Activated T-helper 2 cell treated with anti-CD3 and anti-CD28 coated beads, Interferon-gamma antibody, Interleukin-2, Interleukin-4, amounts not matched to agents 10 μg/mL and 5 μg/mL and 100 μg/mL, durations not matched to agents 14 hours and 24 hours and 36 hours (primary cell): ENCODE data around the gene HS3ST3A1. TPM values are rescaled to one million over a fixed set of nuclear protein-coding genes. Genes with fewer than 3 reads are reported as not detected.
"Not testable (repeated sequence)": the region's sequence is repeated elsewhere in the genome, so short reads cannot be mapped to it uniquely, and the experiment has no call there.

Source experiments
- DNase-seq: peaks from one replicate; pipeline ENCODE4 v3.0.0; 2021; ENCODE audit warnings: low spot score
- H3K27ac Mint-ChIP-seq: one replicate; pipeline ENCODE4 v1.8.0; 2021; ENCODE audit warnings: mixed read lengths
- H3K27me3 Mint-ChIP-seq: one replicate; pipeline ENCODE4 v1.8.0; 2021; ENCODE audit warnings: low read depth, mixed read lengths
- H3K36me3 Mint-ChIP-seq: one replicate; pipeline ENCODE4 v1.8.0; 2021; ENCODE audit warnings: low read depth, mixed read lengths
- H3K4me1 Mint-ChIP-seq: one replicate; pipeline ENCODE4 v1.8.0; 2021; ENCODE audit warnings: low read depth, mixed read lengths
- H3K4me3 Mint-ChIP-seq: one replicate; pipeline ENCODE4 v1.8.0; 2021; ENCODE audit warnings: low read depth, mild to moderate bottlenecking, moderate library complexity, mixed read lengths
- H3K9me3 Mint-ChIP-seq: one replicate; pipeline ENCODE4 v1.8.0; 2021; ENCODE audit warnings: mixed read lengths
- intact Hi-C: fragments of 100-400 bp; cut with micrococcal nuclease; formaldehyde crosslinking; loops from one replicate; pipeline ENCODE4 v1.15.1; 2023
- total RNA-seq: library from RNA; stranded (reverse); gene quantifications from 2 replicates; pipeline ENCODE4 v1.2.3, GENCODE V29; 2022

The HS3ST3A1 gene
- total RNA-seq, 1 donor from 2014 or later, result 1.2 TPM

GRCh38 chr17:13508896-13509295, 92.8 kb downstream of the HS3ST3A1 start:
- intact Hi-C loops, result no loop called here
- no peak overlapping the region for H3K4me3 Mint-ChIP-seq
- H3K9me3 Mint-ChIP-seq, result no peaks in the 10 kb centered on the region
- no peak for DNase-seq
- H3K4me1 Mint-ChIP-seq, result peaks cover 9% of the 10 kb centered on the region
- no peak overlapping the region for H3K27ac Mint-ChIP-seq
- H3K27me3 Mint-ChIP-seq, result peaks cover 2% of the 10 kb centered on the region
- H3K36me3 Mint-ChIP-seq, result no peaks in the 10 kb centered on the region

GRCh38 chr17:13503526-13503925, 98.2 kb downstream of the HS3ST3A1 start:
- Mint-ChIP-seq H3K36me3 (no peaks in the 10 kb centered on the region), H3K9me3 (no peaks in the 10 kb centered on the region), H3K4me1 (no peaks in the 10 kb centered on the region), H3K27me3 (no peaks in the 10 kb centered on the region), H3K4me3 (no peak overlapping the region), H3K27ac (no peak overlapping the region)
- no peak for DNase-seq
- intact Hi-C loops, result no loop called here

GRCh38 chr17:13502263-13502662, 99.5 kb downstream of the HS3ST3A1 start:
- intact Hi-C loops, result no loop called here
- H3K27ac Mint-ChIP-seq, result no peak overlapping the region

GRCh38 chr17:13500947-13501346, 100.8 kb downstream of the HS3ST3A1 start:
- no peak for DNase-seq
- no peaks in the 10 kb centered on the region for H3K4me1 Mint-ChIP-seq
- H3K36me3 Mint-ChIP-seq, result no peaks in the 10 kb centered on the region
- no peak overlapping the region for H3K27ac Mint-ChIP-seq
- intact Hi-C loops, result no loop called here
- no peak overlapping the region for H3K4me3 Mint-ChIP-seq
- H3K27me3 Mint-ChIP-seq, result no peaks in the 10 kb centered on the region
- H3K9me3 Mint-ChIP-seq, result no peaks in the 10 kb centered on the region

More at GRCh38 chr17:13502263-13502662, 99.5 kb downstream of the HS3ST3A1 start:
- DNase-seq, result no peak
- Mint-ChIP-seq H3K27me3 (no peaks in the 10 kb centered on the region), H3K4me3 (no peak overlapping the region), H3K4me1 (no peaks in the 10 kb centered on the region), H3K9me3 (no peaks in the 10 kb centered on the region), H3K36me3 (no peaks in the 10 kb centered on the region)

GRCh38 chr17:13498184-13498583, 103.5 kb downstream of the HS3ST3A1 start:
- Mint-ChIP-seq H3K4me3 (no peak overlapping the region), H3K4me1 (no peaks in the 10 kb centered on the region), H3K27ac (no peak overlapping the region), H3K9me3 (no peaks in the 10 kb centered on the region), H3K27me3 (no peaks in the 10 kb centered on the region), H3K36me3 (no peaks in the 10 kb centered on the region)
- intact Hi-C loops, result no loop called here
- no peak for DNase-seq

GRCh38 chr17:13496553-13497056, 105.1 kb downstream of the HS3ST3A1 start:
- H3K36me3 Mint-ChIP-seq, H3K27me3 Mint-ChIP-seq, H3K4me3 Mint-ChIP-seq, H3K27ac Mint-ChIP-seq, intact Hi-C loops, H3K9me3 Mint-ChIP-seq, H3K4me1 Mint-ChIP-seq, DNase-seq: not testable (repeated sequence)

- Mint-ChIP-seq H3K27me3 (no peaks in the 10 kb centered on the region), H3K36me3 (no peaks in the 10 kb centered on the region), H3K4me1 (peaks cover 6% of the 10 kb centered on the region), H3K9me3 (no peaks in the 10 kb centered on the region), H3K27ac (no peak overlapping the region), H3K4me3 (no peak overlapping the region)
- intact Hi-C loops, result no loop called here
- DNase-seq, result no peak
Observed at GRCh38 chr17:13495423-13495822, 106.3 kb downstream of the HS3ST3A1 start.

- DNase-seq, result no peak
- no peaks in the 10 kb centered on the region for H3K36me3 Mint-ChIP-seq
- intact Hi-C loops, result no loop called here
- peaks cover 6% of the 10 kb centered on the region for H3K4me1 Mint-ChIP-seq
- no peaks in the 10 kb centered on the region for H3K9me3 Mint-ChIP-seq
- H3K27me3 Mint-ChIP-seq, result no peaks in the 10 kb centered on the region
- no peak overlapping the region for H3K27ac Mint-ChIP-seq
- H3K4me3 Mint-ChIP-seq, result no peak overlapping the region
Observed at GRCh38 chr17:13492737-13493122, 109.0 kb downstream of the HS3ST3A1 start.

- no peak for DNase-seq
- no peak overlapping the region for H3K27ac Mint-ChIP-seq
- H3K4me1 Mint-ChIP-seq, result peaks cover 6% of the 10 kb centered on the region
- intact Hi-C loops, result no loop called here
- no peak overlapping the region for H3K4me3 Mint-ChIP-seq
- no peaks in the 10 kb centered on the region for H3K27me3 Mint-ChIP-seq
- no peaks in the 10 kb centered on the region for H3K9me3 Mint-ChIP-seq
- no peaks in the 10 kb centered on the region for H3K36me3 Mint-ChIP-seq
Observed at GRCh38 chr17:13491916-13492736, 109.6 kb downstream of the HS3ST3A1 start.

- peaks cover 6% of the 10 kb centered on the region for H3K4me1 Mint-ChIP-seq
- no peak overlapping the region for H3K27ac Mint-ChIP-seq
- H3K36me3 Mint-ChIP-seq, result no peaks in the 10 kb centered on the region
- H3K4me3 Mint-ChIP-seq, result no peak overlapping the region
- DNase-seq, result no peak
- no peaks in the 10 kb centered on the region for H3K9me3 Mint-ChIP-seq
- H3K27me3 Mint-ChIP-seq, result no peaks in the 10 kb centered on the region
- intact Hi-C loops, result no loop called here
Observed at GRCh38 chr17:13491491-13491890, 110.2 kb downstream of the HS3ST3A1 start.

GRCh38 chr17:13490906-13491482, 110.7 kb downstream of the HS3ST3A1 start:
- Mint-ChIP-seq H3K27ac (no peak overlapping the region), H3K4me3 (no peak overlapping the region), H3K4me1 (peaks cover 6% of the 10 kb centered on the region)

GRCh38 chr17:13490427-13490826, 111.3 kb downstream of the HS3ST3A1 start:
- intact Hi-C loops, result no loop called here
- Mint-ChIP-seq H3K4me3 (no peak overlapping the region), H3K27ac (no peak overlapping the region), H3K4me1 (peaks cover 6% of the 10 kb centered on the region), H3K27me3 (no peaks in the 10 kb centered on the region), H3K9me3 (no peaks in the 10 kb centered on the region), H3K36me3 (no peaks in the 10 kb centered on the region)
- no peak for DNase-seq

More at GRCh38 chr17:13490906-13491482, 110.7 kb downstream of the HS3ST3A1 start:
- Mint-ChIP-seq H3K27me3 (no peaks in the 10 kb centered on the region), H3K9me3 (no peaks in the 10 kb centered on the region), H3K36me3 (no peaks in the 10 kb centered on the region)
- DNase-seq, result no peak
- intact Hi-C loops, result no loop called here

- Mint-ChIP-seq H3K4me1 (no peaks in the 10 kb centered on the region), H3K4me3 (no peak overlapping the region), H3K27me3 (no peaks in the 10 kb centered on the region), H3K9me3 (peaks cover 4% of the 10 kb centered on the region), H3K27ac (no peak overlapping the region), H3K36me3 (no peaks in the 10 kb centered on the region)
- DNase-seq, result no peak
- intact Hi-C loops, result no loop called here
Observed at GRCh38 chr17:13485327-13485726, 116.4 kb downstream of the HS3ST3A1 start.
